GM03348 (cell line): ENCODE data around the gene GRK5.
A peak's percentile ranks its signal among the peaks of the same experiment; 100 is the strongest.
"Not testable (repeated sequence)": the region's sequence is repeated elsewhere in the genome, so short reads cannot be mapped to it uniquely, and the experiment has no call there.

ENCODE experiments used
- DNase-seq: peaks from one replicate; pipeline ENCODE4 v3.0.0; 2012; ENCODE audit warnings: low spot score

The GRK5 gene

GRCh38 chr10:119250641-119251314 is 43.4 kb downstream of the GRK5 start:
- peak; percentile 39 for DNase-seq

- DNase-seq = peak; percentile 77
Observed at GRCh38 chr10:119251315-119251708, 43.9 kb downstream of the GRK5 start.

- peak; percentile 36 for DNase-seq
Observed at GRCh38 chr10:119252051-119252465, 44.7 kb downstream of the GRK5 start.

GRCh38 chr10:119252470-119253151 is 45.2 kb downstream of the GRK5 start:
- DNase-seq = no peak

- DNase-seq = peak; percentile 92
Observed at GRCh38 chr10:119253433-119254174, 46.2 kb downstream of the GRK5 start.

GRCh38 chr10:119254335-119254734 is 47.0 kb downstream of the GRK5 start:
- peak; percentile 16 for DNase-seq

GRCh38 chr10:119256030-119256429 is 48.7 kb downstream of the GRK5 start:
- no peak for DNase-seq

- DNase-seq = no peak
Observed at GRCh38 chr10:119256897-119257296, 49.5 kb downstream of the GRK5 start.

GRCh38 chr10:119257899-119258419 is 50.6 kb downstream of the GRK5 start:
- no peak for DNase-seq

- DNase-seq = no peak
Observed at GRCh38 chr10:119259345-119259744, 52.0 kb downstream of the GRK5 start.

GRCh38 chr10:119261016-119261415 is 53.6 kb downstream of the GRK5 start:
- DNase-seq = not testable (repeated sequence)

GRCh38 chr10:119263951-119264617 is 56.7 kb downstream of the GRK5 start:
- peak; percentile 37 for DNase-seq

GRCh38 chr10:119265691-119266090 is 58.3 kb downstream of the GRK5 start:
- DNase-seq = no peak

- no peak for DNase-seq
Observed at GRCh38 chr10:119267384-119267783, 60.0 kb downstream of the GRK5 start.

GRCh38 chr10:119268428-119268827 is 61.1 kb downstream of the GRK5 start:
- DNase-seq = no peak

- no peak for DNase-seq
Observed at GRCh38 chr10:119268871-119269506, 61.6 kb downstream of the GRK5 start.

GRCh38 chr10:119269737-119270136 is 62.4 kb downstream of the GRK5 start:
- no peak for DNase-seq

GRCh38 chr10:119270762-119271366 is 63.5 kb downstream of the GRK5 start:
- no peak for DNase-seq

- not testable (repeated sequence) for DNase-seq
Observed at GRCh38 chr10:119272338-119272734, 65.0 kb downstream of the GRK5 start.

- DNase-seq = no peak
Observed at GRCh38 chr10:119272736-119273135, 65.4 kb downstream of the GRK5 start.

GRCh38 chr10:119273413-119273812 is 66.0 kb downstream of the GRK5 start:
- DNase-seq = no peak
